Renal pelvis (tissue), 4 donors: Measurements from ENCODE around the gene GDAP2. TPM values are rescaled to one million over a fixed set of nuclear protein-coding genes. Genes with fewer than 3 reads are reported as not detected.
"Not testable (repeated sequence)": the region's sequence is repeated elsewhere in the genome, so short reads cannot be mapped to it uniquely, and the experiment has no call there.

ENCODE experiments used
- DNase-seq: peaks from one replicate; pipeline ENCODE4 v3.0.0-alpha.2; 2013
- polyA plus RNA-seq, 3 donors: library from polyadenylated mRNA; unstranded; fragments of 120-200 nt; gene quantifications; one replicate each; pipeline ENCODE4 v1.2.1, GENCODE V29; 2013; ENCODE audit not compliant: insufficient read length in 3 of 3

The GDAP2 gene
- polyA plus RNA-seq, 3 donors, result 13.7 to 17.2 (median 16.9) TPM

- DNase-seq, result not testable (repeated sequence)
Observed at GRCh38 chr1:117844478-117844877, 84.9 kb downstream of the GDAP2 start.

GRCh38 chr1:117843791-117844190 is 85.6 kb downstream of the GDAP2 start:
- no peak for DNase-seq

DNA sequence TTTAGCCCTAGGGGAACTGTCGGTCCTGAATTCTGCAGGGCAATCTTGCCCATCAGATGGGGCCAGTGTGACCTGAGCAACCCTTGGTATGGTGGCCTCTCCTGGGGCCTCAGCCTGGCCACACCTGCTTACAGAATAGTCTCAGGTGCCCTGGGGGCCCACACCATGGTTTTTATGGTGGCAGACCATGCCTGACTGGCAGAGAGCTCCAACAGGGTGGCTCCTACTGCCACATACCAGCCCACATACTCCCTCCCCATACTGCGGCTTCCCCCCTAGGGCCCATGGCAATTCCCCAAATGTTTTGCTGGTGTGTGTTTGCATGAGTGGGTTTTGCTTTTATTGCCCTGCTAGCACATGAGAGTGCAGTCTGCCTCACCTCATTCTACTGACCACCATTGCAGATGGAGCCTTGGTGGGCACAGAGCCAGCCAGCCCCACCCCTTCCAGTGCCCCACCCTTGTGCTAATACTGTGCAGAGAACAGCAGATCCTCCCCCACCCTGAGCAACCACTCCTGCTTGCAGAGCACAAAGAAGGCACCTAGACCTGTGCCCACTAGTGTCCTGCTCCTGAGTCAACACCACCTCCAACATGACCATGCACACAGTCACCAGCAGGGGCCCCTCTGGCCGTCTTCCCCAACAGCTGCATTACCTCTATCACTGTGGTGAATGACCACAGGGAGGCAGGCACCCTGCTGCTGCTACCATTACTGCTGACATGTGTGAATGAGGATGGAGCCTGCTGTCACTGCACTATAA is 86.8 kb downstream of the GDAP2 start:
- no peak for DNase-seq

DNA sequence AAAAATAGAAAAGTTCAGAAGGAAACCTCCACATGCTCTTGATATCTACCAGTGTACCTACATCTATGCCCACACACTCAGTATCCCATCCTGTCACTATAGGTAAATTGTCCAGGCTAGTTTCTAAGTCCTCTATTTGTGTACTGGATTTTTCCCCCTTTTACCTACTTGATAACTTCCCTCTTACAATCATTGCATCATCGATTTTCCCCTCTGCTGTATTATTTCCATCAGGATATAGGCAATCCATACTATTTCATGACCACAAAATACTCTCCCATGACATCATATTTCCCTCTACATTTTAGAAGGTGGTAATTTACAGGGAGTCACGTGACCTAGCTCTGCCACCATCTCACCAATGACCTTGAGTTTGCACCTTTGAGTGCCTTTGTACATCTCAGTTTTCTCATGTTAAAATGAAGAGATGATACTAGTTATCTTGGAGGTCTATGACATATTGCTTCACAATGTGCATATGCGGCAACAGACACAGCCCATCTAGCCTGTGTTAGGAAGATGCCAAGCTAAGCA is 88.2 kb downstream of the GDAP2 start:
- DNase-seq, result no peak

DNA sequence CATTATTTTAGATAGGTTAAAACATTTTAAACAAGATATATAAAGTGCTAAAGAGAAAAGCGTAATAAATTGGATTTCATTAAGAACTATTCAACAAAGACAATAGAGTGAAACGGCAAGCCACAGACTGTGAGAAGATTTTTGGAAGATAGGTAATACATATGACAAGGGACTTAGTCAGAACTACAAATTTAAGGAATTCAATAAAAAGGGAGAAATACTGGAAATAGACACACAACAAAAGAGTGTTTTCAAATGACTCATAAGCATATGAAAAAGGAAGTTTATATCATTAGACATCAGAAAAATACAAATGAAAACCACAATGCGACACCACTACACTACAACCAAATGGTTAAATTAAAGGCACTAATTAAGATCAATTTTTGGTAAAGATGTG is 90.5 kb downstream of the GDAP2 start:
- DNase-seq, result no peak

DNA sequence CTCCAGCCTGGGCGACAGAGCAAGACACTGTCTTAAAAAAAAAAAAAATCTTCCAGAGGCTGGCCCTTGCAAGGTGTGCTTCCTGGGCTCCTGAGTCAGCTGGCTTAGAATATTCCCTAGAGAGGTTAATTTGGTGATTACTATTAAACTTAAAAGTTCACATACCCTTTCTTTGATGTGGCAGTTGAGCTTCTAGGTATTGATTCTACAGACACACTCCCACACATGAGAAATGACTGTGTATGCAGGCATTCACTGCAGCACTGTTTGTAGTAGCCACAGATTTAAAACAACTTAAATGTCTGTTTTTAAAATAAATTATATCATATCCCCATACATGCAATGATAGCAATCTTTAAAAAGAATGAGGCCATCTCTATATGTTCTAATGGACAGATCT is 93.4 kb downstream of the GDAP2 start:
- no peak for DNase-seq

DNA sequence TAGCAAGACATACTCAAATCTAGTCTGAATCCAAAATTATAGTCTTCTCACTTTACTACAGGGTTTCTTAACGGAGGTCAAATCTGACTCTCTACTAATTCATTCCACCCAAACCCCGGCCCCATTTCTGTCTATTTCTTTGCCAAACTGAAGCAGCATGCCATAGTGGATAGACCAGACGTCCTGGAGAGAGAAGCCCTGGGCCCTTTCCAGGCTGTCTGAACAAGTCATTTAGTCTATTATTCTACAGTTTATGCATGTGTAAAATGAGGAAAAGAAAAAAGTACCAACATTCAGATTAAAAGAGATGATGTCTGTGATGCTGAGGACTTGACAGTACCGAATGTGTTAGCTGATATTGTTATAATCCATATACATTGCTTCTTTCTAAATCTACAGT is 95.0 kb downstream of the GDAP2 start:
- DNase-seq, result no peak

GRCh38 chr1:117832453-117832852 is 97.0 kb downstream of the GDAP2 start:
- DNase-seq, result no peak

- DNase-seq, result no peak
Observed at GRCh38 chr1:117830222-117830621, 99.2 kb downstream of the GDAP2 start.

DNA sequence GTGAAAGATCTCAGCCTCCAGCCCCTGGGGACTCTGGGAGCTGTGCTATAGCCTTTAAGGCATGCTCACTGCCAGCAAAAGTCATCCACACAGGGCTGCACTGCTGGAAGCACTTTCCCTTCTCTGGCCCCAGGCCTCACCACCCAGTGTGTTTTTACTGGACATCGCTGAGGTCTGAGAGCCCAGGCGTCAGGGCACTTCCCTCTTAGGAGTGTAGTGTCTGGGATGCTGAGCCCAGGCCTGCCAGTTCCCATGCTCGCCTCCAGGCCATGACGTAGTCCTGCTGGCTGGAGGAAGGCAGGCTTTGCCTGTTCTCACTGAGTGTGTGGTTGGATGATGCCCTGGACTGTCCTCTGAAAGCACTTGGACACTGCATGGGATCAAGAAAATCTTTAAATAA is 101.2 kb downstream of the GDAP2 start:
- DNase-seq, result peak; percentile 4

GRCh38 chr1:117826540-117827078 is 102.8 kb downstream of the GDAP2 start:
- DNase-seq, result no peak

DNA sequence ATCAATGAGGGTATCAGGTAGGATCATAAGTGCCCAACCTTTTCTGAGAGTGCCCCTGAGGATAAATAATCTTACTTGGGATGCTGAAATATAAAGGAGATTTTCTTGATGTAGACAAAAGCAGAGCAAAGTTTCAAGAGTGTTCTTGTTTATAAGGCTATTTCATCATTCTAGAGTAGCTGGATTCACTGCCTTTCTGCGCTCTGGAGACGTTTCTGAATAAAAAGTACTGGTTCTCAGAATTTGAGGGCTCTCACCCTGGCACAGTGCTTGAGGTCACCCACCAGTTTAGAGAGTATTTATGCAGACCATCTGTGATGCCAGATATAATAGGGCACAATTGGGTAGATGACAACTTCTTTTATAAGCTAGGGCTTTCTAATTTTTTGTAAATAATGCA is 103.3 kb downstream of the GDAP2 start:
- no peak for DNase-seq

DNA sequence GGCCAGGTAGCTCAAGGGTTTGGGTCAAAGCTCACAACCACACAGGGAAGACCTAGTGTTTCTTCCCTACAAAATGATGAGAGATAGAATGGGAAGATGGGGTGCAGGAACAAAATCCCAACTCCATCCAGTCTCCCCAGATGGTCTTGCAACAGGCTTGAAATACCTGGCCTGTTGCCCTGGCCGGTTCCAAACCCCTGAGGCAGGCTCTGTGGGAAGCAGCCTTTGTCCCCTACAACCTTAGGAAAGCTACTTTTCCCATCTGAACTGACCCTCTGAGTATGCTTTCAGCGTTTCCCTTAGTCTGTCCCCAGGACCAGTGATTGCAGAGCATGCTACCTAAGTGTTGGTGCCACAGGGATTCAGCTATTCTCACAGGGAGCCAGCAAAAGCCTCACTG is 104.0 kb downstream of the GDAP2 start:
- DNase-seq, result no peak

DNA sequence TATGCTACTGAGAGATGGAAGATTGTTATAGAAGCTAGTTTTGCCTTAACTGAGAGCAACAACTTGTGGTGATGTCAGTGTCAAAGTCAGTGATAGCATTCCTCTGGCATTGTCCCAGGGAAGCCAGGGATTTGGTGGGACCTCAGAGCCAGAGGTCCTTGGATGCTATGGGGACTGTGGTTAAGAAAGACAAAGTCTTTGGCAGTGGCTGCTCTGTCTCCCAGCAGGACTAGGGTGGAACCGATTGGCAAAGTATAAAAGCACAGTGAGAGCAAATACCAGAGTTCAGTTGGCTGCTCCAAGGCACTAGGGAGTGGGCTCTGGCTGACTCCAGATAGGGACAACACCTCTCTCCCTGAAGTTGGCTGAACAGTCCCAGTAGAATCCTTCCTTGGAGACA is 104.8 kb downstream of the GDAP2 start:
- DNase-seq, result no peak

- DNase-seq, result no peak
Observed at GRCh38 chr1:117821774-117822482, 107.5 kb downstream of the GDAP2 start.

DNA sequence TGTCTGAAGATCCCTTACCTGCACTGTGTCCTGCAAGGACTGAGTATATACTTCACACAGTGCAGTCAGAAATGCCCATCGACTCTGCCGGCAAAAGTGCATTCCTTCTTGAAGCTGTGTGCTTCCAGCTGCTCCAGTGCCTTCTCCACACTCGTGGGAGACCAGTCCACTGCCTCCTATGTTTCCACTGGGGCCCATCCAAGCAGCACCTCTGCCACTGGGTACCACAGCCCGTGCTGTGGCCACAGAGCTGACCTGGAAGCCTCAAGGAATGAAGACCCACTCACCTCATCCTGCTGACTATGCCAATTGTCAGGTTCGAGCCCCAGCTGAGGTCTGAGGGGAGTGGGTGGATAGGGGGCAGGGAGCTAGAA is 108.1 kb downstream of the GDAP2 start:
- DNase-seq, result no peak

DNA sequence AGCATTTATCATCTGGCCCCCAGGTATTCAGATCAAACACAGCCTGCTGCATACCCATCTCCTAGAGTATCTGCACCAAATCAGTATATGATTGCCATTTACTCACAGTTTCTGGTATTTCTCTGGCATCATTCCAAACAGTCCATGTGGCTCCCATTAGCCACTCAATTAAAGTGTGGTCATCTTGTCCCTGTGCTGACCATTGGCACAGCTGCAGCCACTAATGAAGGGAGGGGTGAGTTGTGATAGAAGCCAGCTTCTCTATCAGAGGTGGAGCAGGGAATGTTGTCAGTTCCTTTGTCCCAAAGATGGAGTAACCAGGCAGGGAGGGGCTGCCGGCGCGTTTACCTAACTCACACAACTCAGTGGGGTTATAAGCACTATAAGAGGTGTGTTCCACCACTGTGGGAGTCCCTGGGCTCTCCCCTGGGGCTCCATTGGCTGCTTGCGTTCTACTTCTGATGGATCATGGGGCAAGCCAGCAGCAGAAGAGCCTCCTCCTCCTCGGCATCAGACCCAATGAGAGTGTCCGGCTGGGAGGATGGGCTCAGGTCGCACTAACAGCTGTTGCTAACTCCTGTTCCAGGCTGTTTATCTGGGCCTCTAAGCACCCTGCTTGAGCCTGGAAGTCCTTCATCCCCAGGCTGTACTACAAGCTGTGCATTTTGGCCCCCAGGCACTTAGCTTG is 108.6 kb downstream of the GDAP2 start:
- no peak for DNase-seq

DNA sequence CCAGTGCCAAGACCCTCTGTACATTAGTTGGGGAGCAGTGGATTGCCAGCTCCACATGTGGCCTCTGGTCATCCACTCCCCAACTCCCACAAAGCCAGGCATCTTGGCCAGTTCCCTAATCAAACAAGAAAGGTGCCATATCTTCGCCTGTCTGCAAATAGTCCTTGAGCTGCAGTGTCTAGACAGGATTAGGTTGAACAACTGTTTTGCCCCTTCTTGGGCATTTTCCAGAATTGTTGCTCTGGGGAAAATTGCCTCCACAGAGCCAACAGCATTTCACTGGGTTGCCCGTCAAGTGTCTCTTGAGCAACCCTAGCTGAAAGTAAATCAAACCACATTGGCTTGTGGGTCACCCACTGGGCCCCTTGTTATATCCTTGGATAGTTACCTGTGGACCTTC is 109.3 kb downstream of the GDAP2 start:
- DNase-seq, result no peak

DNA sequence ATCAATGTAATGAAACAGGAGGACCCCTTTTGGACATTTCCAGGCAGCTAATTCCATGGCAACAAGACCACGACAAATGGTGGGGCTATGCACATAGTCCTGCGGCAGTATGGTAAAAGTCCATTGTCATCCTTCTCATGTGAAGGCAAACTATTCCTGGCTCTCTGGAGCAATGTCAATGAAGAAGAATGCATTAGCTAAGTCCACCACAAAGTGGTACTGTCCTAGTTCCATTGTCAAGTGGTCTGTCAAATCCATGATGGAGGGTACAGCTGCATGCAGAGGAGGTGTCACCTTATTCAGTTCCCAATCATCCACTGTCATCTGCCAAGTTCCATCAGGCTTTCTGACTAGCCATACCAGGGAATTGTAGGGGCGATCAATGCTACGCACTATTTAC is 110.1 kb downstream of the GDAP2 start:
- DNase-seq, result no peak

DNA sequence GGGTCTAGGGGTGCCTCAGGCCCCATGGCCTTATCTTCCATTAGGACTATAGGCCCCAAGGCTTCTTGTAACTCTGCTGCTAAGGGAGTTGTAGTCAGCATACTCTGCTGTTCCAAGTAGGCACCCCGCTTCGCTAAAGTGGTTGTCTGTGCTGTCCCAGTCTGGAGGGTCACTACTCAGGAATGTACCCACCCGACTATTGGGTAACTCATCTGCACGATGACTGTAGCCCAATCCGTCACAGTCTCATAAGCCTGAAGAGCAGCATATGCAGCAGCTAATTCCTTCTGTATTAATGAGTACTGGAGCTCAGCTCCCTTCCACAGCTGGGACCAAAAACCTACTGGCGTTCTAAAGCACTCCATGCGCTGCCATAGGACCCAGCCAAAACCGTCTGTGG is 111.0 kb downstream of the GDAP2 start:
- DNase-seq, result no peak

- DNase-seq, result no peak
Observed at GRCh38 chr1:117817629-117818028, 111.8 kb downstream of the GDAP2 start.

- no peak for DNase-seq
Observed at GRCh38 chr1:117815926-117816325, 113.5 kb downstream of the GDAP2 start.
